Activated CD8-positive, alpha-beta T cell treated with anti-CD3 and anti-CD28 coated beads for 36 hours (primary cell): ENCODE data around the gene RNF217. TPM values are rescaled to one million over a fixed set of nuclear protein-coding genes. Genes with fewer than 3 reads are reported as not detected.

Experiments used
- ATAC-seq: fragments of 200-7000 bp; cut with Tn5 transposase; one replicate; pipeline ENCODE4 v1.10.0; 2021; ENCODE audit warnings: mild to moderate bottlenecking, moderate library complexity
- CTCF ChIA-PET: fragments of 350-600 bp; sonication (Branson Sonifier 250); formaldehyde crosslinking; loops from one replicate; lab custom pipeline; 2021; ENCODE audit warnings: antibody characterized with exemption; lab: Charles Lee
- POLR2A ChIA-PET: fragments of 350-600 bp; sonication (Branson Sonifier 250); formaldehyde crosslinking; loops from one replicate; lab custom pipeline; 2021; ENCODE audit warnings: antibody characterized with exemption; lab: Charles Lee
- DNase-seq: peaks from one replicate; pipeline ENCODE4 v3.0.0-alpha.2; 2020
- H3K27ac Mint-ChIP-seq: one replicate; pipeline ENCODE4 v1.8.0; 2021; ENCODE audit warnings: mild to moderate bottlenecking, mixed read lengths
- H3K27me3 Mint-ChIP-seq: one replicate; pipeline ENCODE4 v1.8.0; 2021; ENCODE audit warnings: mixed read lengths
- H3K36me3 Mint-ChIP-seq: one replicate; pipeline ENCODE4 v1.8.0; 2021; ENCODE audit warnings: low read depth, mixed read lengths
- H3K4me1 Mint-ChIP-seq: one replicate; pipeline ENCODE4 v1.8.0; 2021; ENCODE audit warnings: low read depth, mixed read lengths
- H3K4me3 Mint-ChIP-seq: one replicate; pipeline ENCODE4 v1.8.0; 2021; ENCODE audit warnings: mild to moderate bottlenecking, moderate library complexity, mixed read lengths
- H3K9me3 Mint-ChIP-seq: one replicate; pipeline ENCODE4 v1.8.0; 2021; ENCODE audit warnings: mixed read lengths
- intact Hi-C: fragments of 100-400 bp; cut with micrococcal nuclease; formaldehyde crosslinking; loops from one replicate; pipeline ENCODE4 v1.10.0; 2022
- total RNA-seq, 2 experiments: library from RNA; stranded (reverse); gene quantifications; one replicate each; pipeline ENCODE4 v1.2.3, GENCODE V29; 2021
- TF ChIP-seq, protein P1 (sequence below): fragments of 200-600 bp; IDR thresholded peaks from one replicate; pipeline ENCODE4 v1.8.0; 2022; ENCODE audit warnings: antibody characterized with exemption, mild to moderate bottlenecking

Gene RNF217
- total RNA-seq, 2 experiments from 2014 or later, result 0.07 to 0.09 TPM

DNA sequence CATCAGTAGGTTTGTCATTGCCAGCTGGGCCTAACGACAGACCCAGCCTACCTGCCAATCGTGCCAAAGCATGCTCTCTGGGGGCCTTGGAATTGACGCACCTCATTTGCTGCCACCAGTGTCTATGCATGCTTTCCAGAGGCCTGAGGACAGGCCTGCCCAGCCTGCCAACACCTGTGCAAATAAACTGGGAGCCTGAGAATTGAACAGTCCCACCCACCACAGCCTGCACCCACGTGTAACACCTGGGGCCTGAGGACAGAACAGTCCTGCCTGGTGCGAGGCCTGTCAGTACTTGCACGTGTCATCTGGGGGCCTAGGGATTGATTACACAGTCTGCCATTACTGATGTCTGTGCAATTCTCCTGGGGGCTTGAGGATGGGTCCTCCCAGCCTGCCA, 6.2 kb upstream of the RNF217 start:
- Mint-ChIP-seq H3K36me3 (no peaks in the 10 kb centered on the region), H3K27ac (no peak overlapping the region), H3K4me3 (no peak overlapping the region), H3K27me3 (peaks cover 23% of the 10 kb centered on the region), H3K4me1 (peaks cover 3% of the 10 kb centered on the region), H3K9me3 (no peaks in the 10 kb centered on the region)
- ChIA-PET POLR2A (no interaction called here), CTCF (no interaction called here)
- TF ChIP-seq, protein P1, sequence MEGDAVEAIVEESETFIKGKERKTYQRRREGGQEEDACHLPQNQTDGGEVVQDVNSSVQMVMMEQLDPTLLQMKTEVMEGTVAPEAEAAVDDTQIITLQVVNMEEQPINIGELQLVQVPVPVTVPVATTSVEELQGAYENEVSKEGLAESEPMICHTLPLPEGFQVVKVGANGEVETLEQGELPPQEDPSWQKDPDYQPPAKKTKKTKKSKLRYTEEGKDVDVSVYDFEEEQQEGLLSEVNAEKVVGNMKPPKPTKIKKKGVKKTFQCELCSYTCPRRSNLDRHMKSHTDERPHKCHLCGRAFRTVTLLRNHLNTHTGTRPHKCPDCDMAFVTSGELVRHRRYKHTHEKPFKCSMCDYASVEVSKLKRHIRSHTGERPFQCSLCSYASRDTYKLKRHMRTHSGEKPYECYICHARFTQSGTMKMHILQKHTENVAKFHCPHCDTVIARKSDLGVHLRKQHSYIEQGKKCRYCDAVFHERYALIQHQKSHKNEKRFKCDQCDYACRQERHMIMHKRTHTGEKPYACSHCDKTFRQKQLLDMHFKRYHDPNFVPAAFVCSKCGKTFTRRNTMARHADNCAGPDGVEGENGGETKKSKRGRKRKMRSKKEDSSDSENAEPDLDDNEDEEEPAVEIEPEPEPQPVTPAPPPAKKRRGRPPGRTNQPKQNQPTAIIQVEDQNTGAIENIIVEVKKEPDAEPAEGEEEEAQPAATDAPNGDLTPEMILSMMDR, result no peak
- DNase-seq (no peak), ATAC-seq (no peak)
- intact Hi-C loops, result no loop called here

DNA sequence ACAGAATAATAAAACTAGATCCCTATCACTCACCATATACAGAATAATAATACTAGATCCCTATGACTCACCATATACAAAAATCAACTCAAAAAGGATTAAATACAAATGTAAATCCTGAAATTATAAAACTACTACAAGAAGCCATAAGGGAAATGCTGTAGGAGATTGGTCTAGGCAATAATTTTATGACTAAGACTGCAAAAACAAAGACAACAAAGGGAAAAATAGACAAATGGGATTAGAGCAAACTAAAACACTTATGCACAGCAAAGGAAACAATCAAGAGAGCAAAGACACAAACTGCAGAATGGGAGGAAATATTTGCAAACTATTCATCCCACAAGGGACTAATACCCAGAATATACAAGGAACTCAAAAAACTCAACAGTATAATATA, 4.1 kb upstream of the RNF217 start:
- Mint-ChIP-seq H3K4me3 (no peak overlapping the region), H3K27me3 (peaks cover 33% of the 10 kb centered on the region), H3K27ac (no peak overlapping the region), H3K4me1 (peaks cover 6% of the 10 kb centered on the region), H3K9me3 (no peaks in the 10 kb centered on the region), H3K36me3 (no peaks in the 10 kb centered on the region)
- ChIA-PET CTCF (no interaction called here), POLR2A (no interaction called here)
- intact Hi-C loops, result no loop called here
- TF ChIP-seq, protein P1, result no peak
- DNase-seq (no peak), ATAC-seq (no peak)

DNA sequence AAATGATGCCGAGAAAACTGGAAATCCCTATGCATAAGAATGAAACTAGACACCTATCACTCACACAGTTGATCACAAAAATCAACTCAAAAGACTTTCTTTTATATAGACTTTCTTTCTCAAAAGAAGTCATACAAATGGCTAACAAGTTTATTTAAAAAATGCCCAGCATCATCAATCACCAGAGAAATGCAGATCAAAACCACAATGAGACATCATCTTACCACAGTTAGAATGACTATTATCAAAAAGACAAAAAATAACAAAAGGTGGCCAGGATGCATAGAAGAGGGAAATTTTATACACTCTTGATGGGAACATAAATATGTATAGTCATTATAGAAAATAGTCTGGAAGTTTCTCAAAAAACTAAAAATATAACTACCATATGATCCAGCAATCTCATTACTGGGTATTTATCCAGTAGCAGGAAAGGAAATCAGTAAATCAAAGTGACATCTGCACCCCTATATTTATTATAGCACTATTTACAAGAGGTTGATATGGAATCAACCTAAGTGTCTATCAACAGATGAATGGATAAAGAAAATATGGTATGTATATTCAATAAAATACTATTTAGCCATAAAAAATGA, 3.4 kb upstream of the RNF217 start:
- Mint-ChIP-seq H3K27ac (no peak overlapping the region), H3K9me3 (no peaks in the 10 kb centered on the region), H3K4me3 (no peak overlapping the region), H3K27me3 (peaks cover 38% of the 10 kb centered on the region), H3K36me3 (no peaks in the 10 kb centered on the region), H3K4me1 (peaks cover 10% of the 10 kb centered on the region)
- CTCF ChIA-PET, result no interaction called here
- ATAC-seq, result no peak
- DNase-seq, result no peak
- intact Hi-C loops, result no loop called here
- POLR2A ChIA-PET, result no interaction called here
- TF ChIP-seq, protein P1, result no peak

DNA sequence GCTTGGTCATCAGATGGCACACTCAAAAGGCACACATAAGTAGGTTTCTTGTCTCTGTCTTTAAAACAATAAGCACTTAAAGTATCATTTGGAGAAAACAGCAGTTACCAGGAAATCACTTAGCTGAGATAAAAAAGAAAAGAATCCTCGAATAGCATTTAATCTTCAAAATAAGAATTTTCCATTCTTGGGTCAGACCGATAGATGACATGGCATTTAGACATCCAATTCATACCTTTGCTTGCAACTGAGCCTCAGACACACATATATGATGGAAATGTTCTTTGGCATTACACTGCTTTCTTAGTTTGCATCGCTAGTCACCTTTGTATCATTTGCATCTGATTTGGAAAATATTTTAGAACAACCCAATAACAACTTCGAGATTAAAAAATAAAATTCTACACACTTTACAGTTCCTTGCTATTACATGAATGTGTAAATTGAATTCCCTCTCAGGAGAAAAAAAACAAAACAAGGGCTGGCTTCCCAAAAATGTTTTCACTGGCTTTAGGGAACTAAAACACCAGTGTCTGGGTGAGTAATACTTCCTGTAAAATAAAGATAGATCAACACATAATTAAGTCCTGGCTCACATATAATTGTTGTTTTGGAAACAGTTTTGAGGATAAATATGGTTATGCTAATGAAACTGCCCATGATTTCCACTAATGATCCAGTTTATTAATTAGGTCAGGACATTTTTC, 1.3 kb upstream of the RNF217 start:
- H3K36me3 Mint-ChIP-seq, result no peaks in the 10 kb centered on the region
- H3K27me3 Mint-ChIP-seq, result peaks cover 53% of the 10 kb centered on the region
- H3K27ac Mint-ChIP-seq, result no peak overlapping the region
- DNase-seq (no peak), ATAC-seq (no peak)
- intact Hi-C loops, result no loop called here
- TF ChIP-seq, protein P1, result no peak
- no peaks in the 10 kb centered on the region for H3K9me3 Mint-ChIP-seq
- peak overlapping the region; percentile 61 for H3K4me3 Mint-ChIP-seq
- ChIA-PET POLR2A (no interaction called here), CTCF (no interaction called here)
- peaks cover 10% of the 10 kb centered on the region for H3K4me1 Mint-ChIP-seq

DNA sequence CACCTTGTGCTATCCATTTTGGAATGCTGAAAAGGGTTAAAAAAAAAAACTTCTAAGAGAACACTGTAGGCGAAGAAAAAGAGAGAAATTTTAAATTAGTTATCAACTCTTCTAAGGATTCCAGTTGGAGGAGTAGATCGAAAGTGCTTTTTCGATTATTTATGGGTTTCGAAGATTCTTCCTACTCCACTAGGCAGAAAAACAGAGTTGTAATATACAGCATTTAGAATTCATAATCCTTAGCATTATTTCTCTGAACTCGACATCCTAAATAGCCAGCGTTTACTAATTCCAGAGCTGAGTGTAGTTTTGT, 817 bp upstream of the RNF217 start:
- H3K4me3 Mint-ChIP-seq, result peak overlapping the region; percentile 61
- no peak for DNase-seq
- TF ChIP-seq, protein P1, result no peak
- H3K9me3 Mint-ChIP-seq, result no peaks in the 10 kb centered on the region
- ChIA-PET CTCF (no interaction called here), POLR2A (no interaction called here)
- H3K36me3 Mint-ChIP-seq, result no peaks in the 10 kb centered on the region
- intact Hi-C loops, result no loop called here
- peaks cover 54% of the 10 kb centered on the region for H3K27me3 Mint-ChIP-seq
- H3K4me1 Mint-ChIP-seq, result peaks cover 12% of the 10 kb centered on the region
- no peak for ATAC-seq
- no peak overlapping the region for H3K27ac Mint-ChIP-seq
